ENCODE measurements around the gene GAREM2.
A peak's percentile ranks its signal among the peaks of the same experiment; 100 is the strongest.

The GAREM2 gene

GRCh38 chr2:26190369-26190768 is 17.5 kb downstream of the GAREM2 start:
- no peak overlapping the region for H3K27ac ChIP-seq
- TF ChIP-seq CTCF (conservative IDR thresholded peaks at IDR 0.05): no peak

GRCh38 chr2:26191316-26192159 is 18.6 kb downstream of the GAREM2 start:
- no peak for TF ChIP-seq CTCF (conservative IDR thresholded peaks at IDR 0.05)
- H3K27ac ChIP-seq: no peak overlapping the region

GRCh38 chr2:26193578-26194231 is 20.8 kb downstream of the GAREM2 start:
- TF ChIP-seq CTCF (conservative IDR thresholded peaks at IDR 0.05): no peak
- no peak overlapping the region for H3K27ac ChIP-seq

- no peak for TF ChIP-seq CTCF (conservative IDR thresholded peaks at IDR 0.05)
- H3K27ac ChIP-seq: no peak overlapping the region
Measured at GRCh38 chr2:26195040-26195984, 22.4 kb downstream of the GAREM2 start.

- H3K27ac ChIP-seq: peak overlapping the region; percentile 59
- no peak for TF ChIP-seq CTCF (conservative IDR thresholded peaks at IDR 0.05)
Measured at GRCh38 chr2:26196683-26197418, 24.0 kb downstream of the GAREM2 start.

GRCh38 chr2:26197516-26197915 is 24.6 kb downstream of the GAREM2 start:
- no peak for TF ChIP-seq CTCF (conservative IDR thresholded peaks at IDR 0.05)

More at GRCh38 chr2:26197516-26197915, 24.6 kb downstream of the GAREM2 start:
- peak overlapping the region; percentile 59 for H3K27ac ChIP-seq
